Left hindlimb (tissue), 1 donor: ENCODE data around the gene PARD3.
A peak's percentile ranks its signal among the peaks of the same experiment; 100 is the strongest.
"Not testable (repeated sequence)": the region's sequence is repeated elsewhere in the genome, so short reads cannot be mapped to it uniquely, and the experiment has no call there.

Experiments
- DNase-seq: peaks from one replicate; pipeline ENCODE4 v3.0.0-alpha.2; 2018

PARD3 gene

GRCh38 chr10:34762603-34763299 lies 52.3 kb downstream of the PARD3 start:
- no peak for DNase-seq

DNA sequence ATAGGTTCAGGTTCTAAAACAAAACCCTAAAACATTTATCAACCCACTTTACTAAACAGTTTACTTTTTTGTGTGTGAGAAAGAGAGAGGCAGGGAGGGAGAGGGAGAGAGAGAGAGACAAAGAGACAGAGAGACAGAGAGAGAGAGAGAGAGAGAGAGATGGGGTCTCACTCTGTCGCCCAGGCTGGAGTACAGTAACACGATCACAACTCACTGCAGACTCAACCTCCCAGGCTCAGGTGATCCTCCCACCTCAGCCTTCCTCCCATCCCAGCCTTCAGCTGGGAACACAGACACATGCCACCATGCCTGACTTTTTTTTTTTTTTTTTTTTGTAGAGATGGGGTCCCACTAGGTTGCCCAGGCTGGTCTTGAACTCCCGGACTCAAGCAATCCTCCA lies 52.9 kb downstream of the PARD3 start:
- no peak for DNase-seq

DNA sequence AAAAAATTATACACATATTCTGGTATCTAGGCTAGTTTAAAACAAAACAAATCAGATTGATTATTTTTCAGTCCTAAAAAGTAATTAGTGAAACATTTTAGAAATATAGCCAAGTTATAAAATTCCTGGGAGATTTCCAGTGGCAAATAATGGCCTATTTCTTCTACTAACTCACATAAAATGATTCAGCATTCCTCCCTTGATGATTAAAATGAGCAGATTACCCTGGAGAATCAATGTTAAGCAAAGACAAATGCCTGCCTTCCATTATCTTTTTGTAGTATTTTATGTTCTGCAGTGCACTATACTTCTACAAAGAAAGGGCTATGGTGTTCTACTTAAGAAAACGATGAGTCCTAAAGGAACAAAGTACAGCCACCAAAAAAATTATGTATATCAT lies 53.6 kb downstream of the PARD3 start:
- DNase-seq: no peak

DNA sequence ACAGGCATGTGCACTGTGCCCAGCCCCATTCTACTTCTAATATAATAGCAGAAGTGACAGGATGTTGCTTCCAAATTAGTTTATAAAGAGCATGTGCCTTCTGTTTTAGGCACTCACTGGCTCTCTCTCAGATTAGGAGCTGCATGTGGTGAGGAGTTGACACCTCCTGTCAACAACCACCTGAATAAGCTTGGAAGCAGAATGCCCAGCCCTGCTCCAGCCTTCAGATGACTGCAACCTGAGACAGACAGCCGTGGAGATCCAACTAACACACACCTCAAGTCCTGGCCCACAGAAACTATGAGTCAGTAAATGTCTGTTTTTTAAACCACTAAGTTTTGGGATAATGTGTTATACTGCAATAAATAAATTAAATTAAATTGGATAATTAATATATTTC lies 54.5 kb downstream of the PARD3 start:
- no peak for DNase-seq

DNA sequence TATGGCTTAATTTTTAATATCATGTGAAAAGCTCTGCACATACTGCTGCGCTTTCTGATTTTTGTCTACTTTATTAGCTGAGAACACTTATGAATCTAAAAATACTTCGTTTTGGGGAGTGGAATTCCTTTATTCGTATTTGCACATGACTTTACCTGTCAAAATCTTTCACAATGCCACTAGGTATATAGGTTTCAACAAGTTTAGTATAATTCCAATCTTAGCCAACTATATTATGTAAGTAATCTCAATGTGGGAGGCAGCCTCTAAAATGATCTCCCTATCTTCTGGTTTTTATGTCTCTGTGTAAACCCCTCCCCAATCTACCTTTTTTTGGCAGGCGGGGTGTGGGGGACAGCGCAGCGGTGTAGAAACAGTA lies 55.3 kb downstream of the PARD3 start:
- no peak for DNase-seq

DNA sequence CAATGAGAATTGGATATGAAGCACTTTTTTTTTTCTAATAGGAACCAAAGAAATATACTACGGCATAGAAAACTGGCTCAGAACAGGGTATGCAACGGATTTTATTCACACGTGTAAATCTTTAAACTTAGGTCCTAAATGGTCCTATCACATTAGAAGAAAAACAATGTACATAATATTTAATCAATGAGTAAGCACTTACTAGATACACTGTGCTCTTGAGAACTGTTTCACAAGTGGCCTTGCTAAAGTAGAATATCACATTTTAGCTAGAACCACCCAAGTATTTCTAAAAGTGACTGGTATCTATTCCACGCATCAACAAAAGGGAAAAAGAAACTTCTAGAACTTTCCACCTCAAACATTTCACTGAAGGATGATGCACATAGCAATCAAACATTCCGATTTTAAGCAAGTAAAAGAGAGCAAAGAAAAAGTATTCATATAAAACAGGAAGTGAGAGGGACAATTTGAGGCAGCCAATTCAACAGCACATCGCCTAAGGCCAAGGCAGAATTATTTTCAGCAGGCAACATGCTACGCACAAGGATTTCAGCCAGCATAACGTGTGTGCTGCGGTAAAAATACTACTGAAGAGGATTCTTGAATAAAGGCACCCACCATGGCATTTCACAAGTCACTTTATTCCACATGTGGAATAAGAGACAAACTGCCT lies 55.8 kb downstream of the PARD3 start:
- DNase-seq: no peak

DNA sequence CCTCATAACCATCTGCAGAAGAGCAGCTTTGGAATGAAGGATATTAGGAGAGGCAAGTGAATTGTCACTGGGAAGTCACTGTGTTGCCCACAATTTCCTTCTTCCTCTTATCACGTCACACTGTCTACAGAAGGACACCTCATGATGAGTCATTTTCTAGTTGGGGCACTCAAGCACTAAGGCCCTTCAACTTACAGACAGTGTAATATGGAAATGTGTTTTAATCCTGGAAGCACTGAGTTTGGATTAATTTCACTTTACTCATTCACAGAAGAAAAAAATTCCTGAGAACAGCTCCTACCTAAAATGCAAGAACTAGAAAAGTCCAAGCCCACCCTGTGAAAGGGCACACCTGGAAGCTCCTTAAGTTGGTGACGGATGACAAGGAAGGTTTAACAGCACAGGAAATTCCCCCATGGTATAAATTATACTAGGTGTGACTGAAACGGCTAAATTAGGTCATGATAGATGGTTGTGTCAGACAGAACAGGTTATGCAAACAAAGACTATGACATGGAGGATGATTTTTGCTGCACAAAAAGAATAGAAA lies 56.6 kb downstream of the PARD3 start:
- no peak for DNase-seq

DNA sequence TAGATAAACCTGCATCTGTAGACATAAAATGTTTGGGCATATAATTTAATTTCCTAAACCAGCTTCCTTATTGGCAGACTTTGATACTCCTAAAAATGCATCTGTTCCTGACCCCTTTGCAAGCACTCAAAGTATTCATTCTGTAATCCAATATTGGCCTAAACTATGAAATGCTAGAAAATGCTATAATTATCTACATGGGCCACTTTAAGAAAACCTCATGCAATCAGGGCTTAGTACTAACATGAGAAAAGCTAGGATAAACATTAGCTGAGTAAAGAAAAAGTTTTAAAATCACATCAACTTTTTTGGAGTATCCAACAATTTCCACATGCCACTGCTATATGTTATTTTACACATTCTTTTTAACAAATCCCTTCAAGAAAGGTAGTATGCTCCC lies 57.2 kb downstream of the PARD3 start:
- DNase-seq: no peak

GRCh38 chr10:34757181-34757580 lies 57.9 kb downstream of the PARD3 start:
- DNase-seq: not testable (repeated sequence)

DNA sequence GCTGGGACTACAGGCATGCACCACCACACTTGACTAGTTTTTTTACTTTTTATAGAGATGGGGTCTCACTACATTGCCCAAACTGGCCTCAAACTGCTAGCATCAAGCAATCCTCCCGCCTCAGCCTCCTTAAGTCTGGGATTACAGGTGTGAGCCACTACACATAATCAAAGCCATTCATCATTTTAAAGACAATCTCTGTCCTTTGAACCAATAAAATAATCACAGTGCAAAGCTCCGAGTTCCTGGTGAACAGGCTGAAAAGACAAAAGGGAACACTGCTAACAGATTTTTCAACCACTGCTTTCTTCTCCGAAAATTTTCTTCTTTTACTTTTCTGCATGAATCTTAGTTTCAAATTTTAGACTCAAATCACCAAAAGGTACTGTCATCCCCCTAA lies 58.5 kb downstream of the PARD3 start:
- DNase-seq: no peak

DNA sequence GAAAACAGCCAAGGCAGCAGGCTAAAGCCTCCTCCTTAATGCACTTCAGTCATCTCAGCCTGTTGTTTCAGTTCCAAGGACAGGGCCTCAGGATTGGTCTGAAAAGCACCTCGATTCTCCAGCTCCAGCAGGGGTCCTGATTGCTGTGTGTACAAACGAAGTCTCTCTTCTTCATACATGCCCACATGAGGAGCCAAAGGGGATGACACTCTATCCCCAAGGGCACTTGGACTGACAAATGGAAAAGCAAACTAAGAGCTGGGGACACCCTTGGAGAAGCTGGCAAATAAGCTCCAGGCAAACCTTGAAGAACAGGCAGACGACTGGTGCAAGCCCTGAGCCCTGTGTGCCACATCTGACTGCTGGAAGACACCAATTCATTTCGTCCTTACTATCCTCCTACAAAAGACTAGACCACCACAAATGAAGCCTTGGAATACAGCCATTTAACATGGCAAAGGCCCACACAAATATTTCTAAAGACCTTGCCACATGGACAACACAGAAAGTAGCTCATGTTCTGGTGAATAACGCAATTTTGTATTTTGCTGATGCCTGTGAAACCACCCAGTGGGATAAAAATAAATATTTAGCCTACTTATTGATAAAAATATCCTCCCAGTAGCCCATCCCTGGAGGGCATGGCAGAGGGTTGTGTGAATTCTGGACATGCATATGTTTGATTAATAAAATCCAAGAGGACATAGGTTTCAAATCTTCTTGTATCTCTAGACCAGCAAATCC lies 61.9 kb downstream of the PARD3 start:
- DNase-seq: no peak

- no peak for DNase-seq
These were observed 63.8 kb downstream of the PARD3 start for GRCh38 chr10:34751272-34751671.

- not testable (repeated sequence) for DNase-seq
These were observed 64.3 kb downstream of the PARD3 start for GRCh38 chr10:34750795-34751194.

DNA sequence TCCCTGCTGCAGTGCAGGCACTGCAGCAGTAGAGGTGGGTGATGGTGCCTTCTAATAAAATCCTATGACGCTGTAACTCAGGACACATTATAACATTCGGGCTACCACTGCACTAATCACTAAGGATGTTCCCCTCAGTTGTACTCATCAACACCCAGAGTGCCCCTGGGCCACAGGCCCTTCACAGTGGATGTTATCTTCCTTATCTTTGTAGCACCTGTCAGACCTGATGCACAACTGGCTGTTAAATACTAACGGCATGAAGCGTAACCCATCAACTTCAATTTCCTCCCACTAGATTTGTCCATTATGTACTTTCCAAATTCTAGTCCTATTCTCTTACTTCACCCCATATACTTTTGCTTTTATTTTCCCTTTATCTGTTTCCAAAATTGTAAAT lies 66.3 kb downstream of the PARD3 start:
- DNase-seq: no peak

- no peak for DNase-seq
These were observed 66.7 kb downstream of the PARD3 start for GRCh38 chr10:34748357-34748756.

DNA sequence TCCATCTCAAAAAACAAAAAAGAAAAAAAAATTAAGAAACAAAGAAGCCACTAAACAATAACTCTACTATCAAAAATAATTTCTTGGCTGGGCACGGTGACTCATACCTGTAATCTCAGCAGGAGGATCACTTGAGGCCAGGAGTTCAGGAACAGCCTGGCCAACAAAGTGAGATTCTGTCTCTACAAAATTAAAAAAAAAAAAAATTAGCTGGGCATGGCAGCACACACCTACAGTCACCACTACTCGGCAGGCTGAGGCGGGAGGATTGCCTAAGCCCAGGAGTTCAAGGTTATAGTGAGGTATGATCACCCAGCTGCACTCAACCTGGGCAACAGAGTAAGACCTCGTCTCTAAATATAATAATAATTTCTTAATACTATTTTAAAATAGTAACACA lies 69.0 kb downstream of the PARD3 start:
- DNase-seq: no peak

GRCh38 chr10:34745244-34745643 lies 69.9 kb downstream of the PARD3 start:
- no peak for DNase-seq

GRCh38 chr10:34744590-34744989 lies 70.5 kb downstream of the PARD3 start:
- no peak for DNase-seq

GRCh38 chr10:34743814-34744213 lies 71.3 kb downstream of the PARD3 start:
- DNase-seq: no peak

GRCh38 chr10:34742456-34742855 lies 72.6 kb downstream of the PARD3 start:
- no peak for DNase-seq

- not testable (repeated sequence) for DNase-seq
These were observed 74.0 kb downstream of the PARD3 start for GRCh38 chr10:34741087-34741486.

DNA sequence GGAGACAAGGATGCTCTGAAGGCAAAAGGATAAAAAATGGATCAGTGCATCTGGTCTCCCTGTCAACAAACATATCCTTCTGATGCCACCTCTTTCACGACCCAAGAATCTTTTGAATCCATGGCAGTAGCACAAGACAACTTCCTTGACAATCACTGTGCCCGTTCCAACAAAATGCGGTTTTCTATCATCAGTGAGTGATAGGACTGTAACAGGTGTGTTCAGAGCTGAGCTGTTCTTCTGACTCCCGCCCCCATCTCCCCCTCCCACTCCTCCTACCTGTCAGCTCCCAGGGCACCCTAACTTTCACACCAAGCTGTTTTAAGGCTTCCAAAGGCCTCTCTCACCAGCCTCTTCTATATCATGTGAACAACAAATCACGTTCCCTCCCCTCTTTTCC lies 74.8 kb downstream of the PARD3 start:
- no peak for DNase-seq

DNA sequence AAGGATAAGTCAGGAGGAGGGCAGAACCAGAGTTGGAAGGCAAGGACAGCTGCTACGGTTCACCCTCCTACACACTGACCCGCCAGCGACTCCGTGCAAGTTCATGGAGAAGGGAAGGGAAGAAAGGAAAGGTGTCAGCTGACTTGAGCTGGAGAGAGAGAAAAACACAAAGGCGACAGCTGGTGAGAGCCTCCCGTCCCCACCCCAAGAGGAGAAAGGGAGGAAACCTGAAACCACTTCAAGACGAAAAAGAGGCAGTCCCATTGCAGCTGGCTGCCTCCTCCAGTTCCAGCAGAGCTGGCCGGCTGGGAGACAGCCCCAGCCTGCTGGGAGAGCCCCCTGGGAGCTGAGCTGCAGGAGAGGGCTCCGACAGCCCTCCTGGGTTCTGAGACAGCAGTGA lies 75.2 kb downstream of the PARD3 start:
- DNase-seq: peak; percentile 75

GRCh38 chr10:34737772-34738169 lies 77.3 kb downstream of the PARD3 start:
- no peak for DNase-seq
